ENCODE results near the gene DPP6. TPM values are rescaled to one million over a fixed set of nuclear protein-coding genes. Genes with fewer than 3 reads are reported as not detected.

Gene DPP6
- total and polyA plus RNA-seq, 2 experiments from 2014 or later, result 0.20 to 0.44 TPM

GRCh38 chr7:154844499-154844898 lies 792.3 kb downstream of the DPP6 start:
- H2AFZ ChIP-seq, result no peak overlapping the region
- H4K20me1 ChIP-seq (ENCODE audit: insufficient read depth, poor library complexity, severe bottlenecking), result no peaks in the 10 kb centered on the region
- H3K4me2 ChIP-seq, result no peak overlapping the region
- H3K4me1 ChIP-seq (ENCODE audit: insufficient read depth), result peaks cover 16% of the 10 kb centered on the region
- WGBS (ENCODE audit: low lambda C conversion rate, missing lambda C conversion rate), result 89% methylated on average over 5 of the region's 5 CpGs
- H3K27ac ChIP-seq, result no peak overlapping the region
- H3K9me3 ChIP-seq (ENCODE audit: low read depth), result no peaks in the 10 kb centered on the region
- H3K4me3 ChIP-seq, result no peak overlapping the region
- no peaks in the 10 kb centered on the region for H3K9me2 ChIP-seq (replicated peaks; ENCODE audit: insufficient read depth)
- H3K79me2 ChIP-seq, result no peaks in the 10 kb centered on the region
- TF ChIP-seq EZH2 (IDR thresholded peaks at IDR 0.05; ENCODE audit: borderline replicate concordance) (no peak), EZH2phosphoT487 (IDR thresholded peaks at IDR 0.05; ENCODE audit: low read depth, severe bottlenecking, unreplicated experiment) (no peak), CTCF (IDR thresholded peaks at IDR 0.05; ENCODE audit: poor library complexity) (no peak)
- H3K27me3 ChIP-seq, result peaks cover 3% of the 10 kb centered on the region
- DNase-seq (ENCODE audit: low spot score), result no peak
- no peaks in the 10 kb centered on the region for H3K36me3 ChIP-seq (replicated peaks; ENCODE audit: insufficient read depth, low read depth)

- H3K9me3 ChIP-seq (ENCODE audit: low read depth), result no peaks in the 10 kb centered on the region
- no peaks in the 10 kb centered on the region for H3K36me3 ChIP-seq (replicated peaks; ENCODE audit: insufficient read depth, low read depth)
- no peaks in the 10 kb centered on the region for H3K79me2 ChIP-seq
- no peaks in the 10 kb centered on the region for H4K20me1 ChIP-seq (ENCODE audit: insufficient read depth, poor library complexity, severe bottlenecking)
- no peak overlapping the region for H2AFZ ChIP-seq
- peak; percentile 66 for DNase-seq (ENCODE audit: low spot score)
- no peak overlapping the region for H3K4me3 ChIP-seq
- H3K27me3 ChIP-seq, result peaks cover 3% of the 10 kb centered on the region
- peaks cover 16% of the 10 kb centered on the region for H3K4me1 ChIP-seq (ENCODE audit: insufficient read depth)
- no peaks in the 10 kb centered on the region for H3K9me2 ChIP-seq (replicated peaks; ENCODE audit: insufficient read depth)
- H3K27ac ChIP-seq, result peak overlapping the region; percentile 61
- 64% methylated on average over 5 of the region's 5 CpGs for WGBS (ENCODE audit: low lambda C conversion rate, missing lambda C conversion rate)
- no peak for TF ChIP-seq EZH2phosphoT487 (IDR thresholded peaks at IDR 0.05; ENCODE audit: low read depth, severe bottlenecking, unreplicated experiment)
- TF ChIP-seq EZH2 (IDR thresholded peaks at IDR 0.05; ENCODE audit: borderline replicate concordance), result no peak
- no peak for TF ChIP-seq CTCF (IDR thresholded peaks at IDR 0.05; ENCODE audit: poor library complexity)
- H3K4me2 ChIP-seq, result peak overlapping the region; percentile 53
Measured at GRCh38 chr7:154844955-154845354, 792.8 kb downstream of the DPP6 start.

GRCh38 chr7:154848464-154848863 lies 796.3 kb downstream of the DPP6 start:
- H4K20me1 ChIP-seq (ENCODE audit: insufficient read depth, poor library complexity, severe bottlenecking), result no peaks in the 10 kb centered on the region
- no peak overlapping the region for H3K4me3 ChIP-seq
- no peaks in the 10 kb centered on the region for H3K27me3 ChIP-seq
- H3K4me2 ChIP-seq, result no peak overlapping the region
- no peak for DNase-seq (ENCODE audit: low spot score)
- no peaks in the 10 kb centered on the region for H3K9me2 ChIP-seq (replicated peaks; ENCODE audit: insufficient read depth)
- H3K4me1 ChIP-seq (ENCODE audit: insufficient read depth), result no peaks in the 10 kb centered on the region
- no peaks in the 10 kb centered on the region for H3K9me3 ChIP-seq (ENCODE audit: low read depth)
- H3K27ac ChIP-seq, result no peak overlapping the region
- WGBS (ENCODE audit: low lambda C conversion rate, missing lambda C conversion rate), result 59% methylated on average over 2 of the region's 2 CpGs
- no peaks in the 10 kb centered on the region for H3K36me3 ChIP-seq (replicated peaks; ENCODE audit: insufficient read depth, low read depth)
- TF ChIP-seq EZH2phosphoT487 (IDR thresholded peaks at IDR 0.05; ENCODE audit: low read depth, severe bottlenecking, unreplicated experiment) (no peak), CTCF (IDR thresholded peaks at IDR 0.05; ENCODE audit: poor library complexity) (no peak), EZH2 (IDR thresholded peaks at IDR 0.05; ENCODE audit: borderline replicate concordance) (no peak)
- H2AFZ ChIP-seq, result no peak overlapping the region
- no peaks in the 10 kb centered on the region for H3K79me2 ChIP-seq

GRCh38 chr7:154852205-154852604 lies 800.0 kb downstream of the DPP6 start:
- no peak overlapping the region for H3K4me2 ChIP-seq
- TF ChIP-seq EZH2phosphoT487 (IDR thresholded peaks at IDR 0.05; ENCODE audit: low read depth, severe bottlenecking, unreplicated experiment) (no peak), EZH2 (IDR thresholded peaks at IDR 0.05; ENCODE audit: borderline replicate concordance) (no peak), CTCF (IDR thresholded peaks at IDR 0.05; ENCODE audit: poor library complexity) (no peak)
- 74% methylated on average over 4 of the region's 4 CpGs for WGBS (ENCODE audit: low lambda C conversion rate, missing lambda C conversion rate)
- no peaks in the 10 kb centered on the region for H4K20me1 ChIP-seq (ENCODE audit: insufficient read depth, poor library complexity, severe bottlenecking)
- no peaks in the 10 kb centered on the region for H3K79me2 ChIP-seq
- no peaks in the 10 kb centered on the region for H3K27me3 ChIP-seq
- no peak for DNase-seq (ENCODE audit: low spot score)
- H3K9me3 ChIP-seq (ENCODE audit: low read depth), result no peaks in the 10 kb centered on the region
- H3K27ac ChIP-seq, result no peak overlapping the region
- no peaks in the 10 kb centered on the region for H3K36me3 ChIP-seq (replicated peaks; ENCODE audit: insufficient read depth, low read depth)
- H3K4me3 ChIP-seq, result no peak overlapping the region
- H3K9me2 ChIP-seq (replicated peaks; ENCODE audit: insufficient read depth), result no peaks in the 10 kb centered on the region
- H3K4me1 ChIP-seq (ENCODE audit: insufficient read depth), result no peaks in the 10 kb centered on the region
- no peak overlapping the region for H2AFZ ChIP-seq
